ENCODE data around the gene HPDL.

Gene HPDL

DNA sequence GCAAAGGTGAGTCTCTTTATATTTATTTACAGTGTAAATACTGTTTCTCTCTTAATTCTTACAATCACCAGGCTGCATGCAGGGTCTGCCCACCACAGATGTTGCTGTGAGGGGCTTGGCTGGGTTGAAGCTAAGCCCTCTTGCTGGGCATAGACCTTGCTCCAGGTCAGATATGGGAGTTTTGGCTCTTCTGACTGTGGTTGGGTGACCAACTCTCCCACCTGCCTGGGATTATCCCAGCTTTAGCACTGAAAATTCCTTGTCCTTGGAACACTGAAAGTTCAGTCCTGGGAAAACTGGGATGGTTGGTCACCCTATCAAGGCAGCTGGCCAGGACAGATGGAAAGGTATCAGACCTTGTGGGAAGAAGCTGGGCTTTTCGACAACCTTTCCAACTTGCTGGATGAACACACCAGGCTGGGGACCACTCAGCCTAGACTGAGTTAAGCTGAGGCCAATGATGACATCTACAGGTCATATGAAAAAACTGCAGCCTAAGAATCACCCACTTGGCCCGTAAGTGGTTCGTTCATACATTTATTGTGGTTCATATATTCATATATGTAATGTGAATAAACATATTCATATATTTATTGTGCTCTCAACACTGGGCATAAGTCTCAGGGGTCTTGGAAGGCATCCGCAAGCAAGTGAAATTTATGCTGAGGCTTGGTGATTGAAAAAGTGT, 26.6 kb upstream of the HPDL start:
- peak; percentile 78 for DNase-seq (ENCODE audit: low read depth, low spot score)
- in situ Hi-C loops (cut with HindIII; ENCODE audit: low sequenced_read_pairs): no loop called here
- TF ChIP-seq, protein P1, sequence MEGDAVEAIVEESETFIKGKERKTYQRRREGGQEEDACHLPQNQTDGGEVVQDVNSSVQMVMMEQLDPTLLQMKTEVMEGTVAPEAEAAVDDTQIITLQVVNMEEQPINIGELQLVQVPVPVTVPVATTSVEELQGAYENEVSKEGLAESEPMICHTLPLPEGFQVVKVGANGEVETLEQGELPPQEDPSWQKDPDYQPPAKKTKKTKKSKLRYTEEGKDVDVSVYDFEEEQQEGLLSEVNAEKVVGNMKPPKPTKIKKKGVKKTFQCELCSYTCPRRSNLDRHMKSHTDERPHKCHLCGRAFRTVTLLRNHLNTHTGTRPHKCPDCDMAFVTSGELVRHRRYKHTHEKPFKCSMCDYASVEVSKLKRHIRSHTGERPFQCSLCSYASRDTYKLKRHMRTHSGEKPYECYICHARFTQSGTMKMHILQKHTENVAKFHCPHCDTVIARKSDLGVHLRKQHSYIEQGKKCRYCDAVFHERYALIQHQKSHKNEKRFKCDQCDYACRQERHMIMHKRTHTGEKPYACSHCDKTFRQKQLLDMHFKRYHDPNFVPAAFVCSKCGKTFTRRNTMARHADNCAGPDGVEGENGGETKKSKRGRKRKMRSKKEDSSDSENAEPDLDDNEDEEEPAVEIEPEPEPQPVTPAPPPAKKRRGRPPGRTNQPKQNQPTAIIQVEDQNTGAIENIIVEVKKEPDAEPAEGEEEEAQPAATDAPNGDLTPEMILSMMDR (IDR thresholded peaks at IDR 0.05; ENCODE audit: low read depth, low read length): peak; percentile 74

DNA sequence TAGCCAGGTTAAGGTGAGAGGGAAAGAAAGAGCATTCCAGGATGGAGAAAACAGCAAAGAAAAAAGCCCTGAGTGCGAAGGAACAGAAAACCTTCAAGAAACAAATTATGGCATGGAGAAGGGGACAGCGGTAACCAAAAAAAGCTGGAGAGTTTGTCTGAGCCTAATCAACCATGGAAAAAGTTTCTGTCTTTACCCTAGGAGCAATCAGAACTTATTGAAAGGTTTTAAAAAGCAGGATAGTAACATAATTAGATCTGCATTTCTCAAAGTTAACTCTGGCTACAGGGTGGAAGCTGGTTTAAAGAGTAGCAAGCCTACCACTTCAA, 26.1 kb upstream of the HPDL start:
- TF ChIP-seq, protein P1 (IDR thresholded peaks at IDR 0.05; ENCODE audit: low read depth, low read length): no peak
- H3K4me3 ChIP-seq (ENCODE audit: low read depth, low read length): no peak overlapping the region
- in situ Hi-C loops (cut with HindIII; ENCODE audit: low sequenced_read_pairs): no loop called here
- no peak for DNase-seq (ENCODE audit: low read depth, low spot score)

More for the DNA sequence above, 26.6 kb upstream of the HPDL start:
- H3K4me3 ChIP-seq (ENCODE audit: low read depth, low read length): no peak overlapping the region

DNA sequence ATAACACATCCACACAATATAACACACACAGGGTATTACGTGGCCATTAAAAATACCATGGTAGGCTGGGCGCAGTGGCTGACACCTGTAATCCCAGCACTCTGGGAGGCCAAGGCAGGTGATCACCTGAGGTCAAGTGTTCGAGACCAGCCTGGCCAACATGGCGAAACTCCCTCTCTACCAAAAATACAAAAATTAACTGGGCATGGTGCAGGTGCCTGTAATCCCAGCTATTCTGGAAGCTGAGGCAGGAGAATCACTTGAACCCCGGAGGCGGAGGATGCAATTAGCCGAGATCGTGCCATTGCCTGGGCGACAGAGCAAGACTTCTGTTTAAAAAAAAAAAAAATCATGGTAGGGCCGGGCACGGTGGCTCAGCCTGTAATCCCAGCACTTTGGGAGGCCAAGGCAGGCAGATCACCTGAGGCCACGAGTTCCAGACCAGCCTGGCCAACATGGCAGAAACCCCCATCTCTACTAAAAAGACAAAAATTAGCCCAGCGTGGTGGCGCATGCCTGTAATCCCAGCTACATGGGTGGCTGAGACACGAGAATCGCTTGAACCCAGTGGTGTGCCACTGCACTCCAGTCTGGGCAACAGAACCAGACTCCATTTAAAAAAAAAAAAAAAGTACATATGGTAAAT, 24.1 kb upstream of the HPDL start:
- DNase-seq (ENCODE audit: low read depth, low spot score): no peak
- H3K4me3 ChIP-seq (ENCODE audit: low read depth, low read length): peak overlapping the region; percentile 57
- TF ChIP-seq, protein P1 (IDR thresholded peaks at IDR 0.05; ENCODE audit: low read depth, low read length): no peak
- in situ Hi-C loops (cut with HindIII; ENCODE audit: low sequenced_read_pairs): no loop called here

DNA sequence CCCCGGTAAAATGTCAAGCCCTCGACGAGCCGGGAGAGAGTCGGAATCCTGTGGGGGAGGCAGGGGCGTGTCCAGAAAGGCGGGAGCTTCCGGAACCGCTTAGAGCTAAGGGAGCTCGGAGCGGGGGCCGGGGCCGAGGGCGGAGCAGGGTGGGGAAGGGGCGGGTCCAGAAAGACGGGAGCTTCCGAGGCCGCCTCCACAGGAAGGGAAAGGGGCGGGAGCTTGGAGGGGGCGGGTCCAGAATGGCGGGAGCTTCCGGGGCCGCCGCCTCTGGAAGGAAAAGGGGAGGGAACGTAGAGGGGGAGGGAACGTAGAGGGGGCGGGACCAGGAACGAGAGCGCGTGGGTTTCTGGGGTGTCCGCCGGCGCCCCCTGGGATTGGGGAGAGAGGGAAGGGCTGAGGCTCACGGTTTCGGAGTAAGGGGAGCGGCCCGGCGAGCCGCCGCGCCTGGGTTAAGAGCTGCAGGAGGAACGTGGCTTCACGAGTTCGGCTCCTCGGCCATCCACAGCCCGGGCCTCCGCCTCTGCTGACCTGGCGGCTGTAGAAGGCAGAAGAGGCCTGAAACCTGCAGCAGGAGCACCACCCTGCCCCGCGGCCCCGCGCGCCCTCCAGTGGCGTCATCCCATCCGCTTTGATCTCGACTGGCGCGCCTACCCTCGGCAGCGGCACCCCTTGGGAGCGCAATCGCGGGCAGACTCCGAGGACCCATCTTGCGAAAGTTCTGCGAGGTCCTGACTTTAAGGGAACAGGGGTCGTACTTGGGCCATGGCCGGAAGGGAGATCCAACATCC, 23.0 kb upstream of the HPDL start:
- TF ChIP-seq, protein P1 (IDR thresholded peaks at IDR 0.05; ENCODE audit: low read depth, low read length): peak; percentile 65
- in situ Hi-C loops (cut with HindIII; ENCODE audit: low sequenced_read_pairs): no loop called here

DNA sequence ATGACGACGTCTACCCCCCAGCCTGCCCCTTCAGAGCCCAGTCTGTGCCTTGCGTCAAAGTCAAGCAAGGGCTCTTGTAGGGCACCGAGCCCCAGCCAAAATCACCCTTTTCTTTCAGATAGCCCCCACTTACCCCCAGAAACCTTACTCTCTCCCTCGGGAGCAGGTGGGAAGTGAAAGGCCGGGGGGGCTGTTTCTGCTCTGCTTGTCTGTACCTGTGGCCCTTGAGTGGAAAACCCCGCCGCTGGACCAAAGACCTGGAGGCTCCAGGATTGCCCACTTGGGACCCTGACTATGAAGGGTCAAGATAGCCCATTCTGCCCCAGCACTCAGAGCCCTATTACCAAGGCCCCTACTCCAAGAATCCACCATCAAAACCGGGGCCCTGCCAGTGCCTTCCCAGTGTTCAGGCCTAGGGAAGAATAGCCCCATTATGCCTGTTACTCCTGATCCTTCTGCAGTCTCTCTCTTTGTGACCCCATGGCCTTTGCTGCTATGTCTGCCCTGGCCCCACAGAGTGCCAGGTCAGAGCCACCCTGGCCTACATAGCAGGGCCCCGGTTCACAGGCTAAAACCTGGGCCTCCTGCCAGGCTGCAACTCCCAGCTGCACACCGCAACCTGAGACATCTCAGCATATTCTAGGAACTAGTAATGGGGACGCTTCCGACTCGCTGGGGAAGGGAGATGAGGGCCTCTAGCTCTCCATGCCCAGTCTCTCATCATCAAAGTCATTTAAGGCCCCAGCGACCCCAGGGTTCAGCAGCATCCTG, 22.2 kb upstream of the HPDL start:
- H3K4me3 ChIP-seq (ENCODE audit: low read depth, low read length): peak overlapping the region; percentile 65
- no peak for DNase-seq (ENCODE audit: low read depth, low spot score)
- TF ChIP-seq, protein P1 (IDR thresholded peaks at IDR 0.05; ENCODE audit: low read depth, low read length): no peak
- in situ Hi-C loops (cut with HindIII; ENCODE audit: low sequenced_read_pairs): no loop called here

More for the DNA sequence above, 23.0 kb upstream of the HPDL start:
- peak overlapping the region; percentile 65 for H3K4me3 ChIP-seq (ENCODE audit: low read depth, low read length)
- peak; percentile 99 for DNase-seq (ENCODE audit: low read depth, low spot score)

DNA sequence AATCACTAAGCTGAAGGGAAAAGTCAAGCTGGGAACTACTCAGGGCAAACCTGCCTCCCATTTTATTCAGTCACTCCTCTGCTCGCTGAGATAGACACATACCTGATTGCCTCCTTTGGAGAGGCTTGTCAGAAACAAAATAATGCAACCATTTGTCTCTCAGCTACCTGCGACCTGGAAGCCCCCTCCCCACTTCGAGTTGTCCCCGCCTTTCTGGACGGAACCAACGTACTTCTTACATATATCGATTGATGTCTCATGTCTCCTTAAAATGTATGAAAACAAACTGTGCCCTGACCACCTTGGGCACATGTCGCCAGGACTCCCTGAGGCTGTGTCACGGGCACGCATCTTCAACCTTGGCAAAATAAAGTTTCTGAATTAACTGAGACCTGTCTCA, 21.5 kb upstream of the HPDL start:
- in situ Hi-C loops (cut with HindIII; ENCODE audit: low sequenced_read_pairs): no loop called here
- no peak for DNase-seq (ENCODE audit: low read depth, low spot score)

More for the DNA sequence above, 21.5 kb upstream of the HPDL start:
- TF ChIP-seq, protein P1 (IDR thresholded peaks at IDR 0.05; ENCODE audit: low read depth, low read length): no peak
- no peak overlapping the region for H3K4me3 ChIP-seq (ENCODE audit: low read depth, low read length)

All from astrocyte of the spinal cord (primary cell).